Measurements from ENCODE around the gene ARHGEF33. TPM values are rescaled to one million over a fixed set of nuclear protein-coding genes. Genes with fewer than 3 reads are reported as not detected.
"Not testable (repeated sequence)": the region's sequence is repeated elsewhere in the genome, so short reads cannot be mapped to it uniquely, and the experiment has no call there.

The ARHGEF33 gene
- total RNA-seq, 2 donors from 2014 or later: 0.44 to 0.73 TPM

DNA sequence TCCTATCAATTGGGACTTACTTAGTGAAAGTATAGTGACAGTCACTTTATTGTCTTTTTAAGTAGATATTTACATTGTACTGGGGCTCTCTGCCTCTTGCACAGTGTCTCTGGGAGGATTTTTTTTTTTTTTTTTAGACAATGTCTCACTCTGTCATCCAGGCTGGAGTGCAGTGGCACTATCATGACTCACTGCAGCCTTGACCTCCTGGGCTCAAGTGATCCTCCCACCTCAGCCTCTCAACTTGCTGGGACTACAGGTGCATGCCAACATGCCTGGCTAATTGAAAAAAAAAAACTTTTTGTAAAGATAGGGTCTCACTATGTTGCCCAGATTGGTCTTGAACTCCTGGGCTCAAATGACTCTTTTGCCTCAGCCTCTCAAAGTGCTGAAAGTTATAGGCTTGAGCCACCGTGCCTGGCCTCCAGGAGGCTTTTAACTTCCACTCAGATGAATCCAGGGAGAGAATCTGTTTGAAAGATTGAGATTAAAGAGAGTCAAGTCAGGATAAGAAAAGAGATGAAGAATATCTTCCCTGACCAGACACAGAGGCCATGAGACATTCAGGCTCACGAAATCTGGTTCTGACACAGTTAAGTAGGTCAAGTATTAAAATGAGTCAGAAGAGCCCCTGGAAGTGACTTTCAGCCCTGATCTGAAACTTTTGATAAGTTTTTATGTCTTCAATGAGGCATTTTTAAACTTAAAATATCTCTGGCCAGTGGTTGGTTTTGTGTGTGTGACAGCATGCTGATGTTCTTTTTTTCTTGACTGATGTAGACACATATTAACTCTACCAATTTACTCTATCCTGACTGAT is 18.3 kb downstream of the ARHGEF33 start:
- DNase-seq (no peak), ATAC-seq (no peak)
- intact Hi-C loops (cut with DNase I): no loop called here

DNA sequence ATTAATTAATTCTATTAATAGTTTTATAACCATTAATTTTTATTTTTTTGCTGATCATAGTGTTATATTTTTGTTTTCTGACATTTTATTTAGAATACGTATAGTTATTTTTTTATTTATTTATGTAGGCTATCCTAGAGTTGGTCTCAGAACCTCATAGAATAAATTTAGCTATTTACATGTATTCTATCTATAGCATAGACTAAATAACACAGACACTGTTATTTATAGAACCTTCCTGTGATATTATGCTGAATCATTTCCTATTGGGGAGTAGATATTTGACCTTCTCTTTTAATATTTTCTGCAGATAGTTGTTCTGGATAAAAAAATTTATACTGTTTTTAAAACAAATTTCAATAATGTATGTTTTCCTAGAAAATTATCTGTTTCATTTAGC is 20.2 kb downstream of the ARHGEF33 start:
- ATAC-seq (no peak), DNase-seq (no peak)
- intact Hi-C loops (cut with DNase I): no loop called here

DNA sequence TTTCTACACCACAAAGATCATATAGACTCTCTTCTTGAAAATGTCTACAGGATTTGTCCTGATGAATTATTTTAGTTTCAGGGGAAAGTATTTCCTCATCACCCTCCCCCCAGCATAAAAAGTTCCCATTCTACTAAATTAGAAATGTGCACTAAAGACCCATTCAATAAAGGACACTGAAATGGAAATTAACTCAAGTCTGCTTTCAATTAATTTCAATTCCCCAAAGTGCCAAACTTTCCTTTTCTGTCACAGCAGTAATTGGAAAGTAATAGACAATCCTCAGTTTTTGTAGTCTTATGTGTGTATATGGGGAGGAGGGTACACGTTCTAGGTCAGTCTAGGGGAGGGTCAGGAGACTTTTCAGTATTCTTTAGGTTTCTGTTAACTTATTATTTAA is 21.5 kb downstream of the ARHGEF33 start:
- DNase-seq (no peak), ATAC-seq (no peak)
- intact Hi-C loops (cut with DNase I): no loop called here

DNA sequence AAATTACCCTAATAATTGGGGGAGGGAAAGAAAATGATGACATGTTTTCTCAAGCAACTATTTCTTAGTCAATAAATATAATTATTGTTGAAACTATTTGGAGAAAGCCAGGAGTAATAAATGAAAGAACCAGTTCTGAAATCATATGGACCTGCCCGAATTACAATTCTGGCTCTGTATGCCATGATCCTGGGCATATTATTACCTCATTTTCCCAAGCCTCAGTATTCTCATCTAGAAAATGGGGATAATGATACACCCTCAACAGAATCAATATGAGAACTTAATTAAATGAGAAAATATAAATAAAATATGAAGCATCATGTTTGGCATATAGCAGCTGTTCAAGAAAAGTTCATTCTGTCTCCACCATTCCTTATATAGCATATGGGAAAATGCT is 22.9 kb downstream of the ARHGEF33 start:
- intact Hi-C loops (cut with DNase I): no loop called here
- DNase-seq (no peak), ATAC-seq (no peak)

GRCh38 chr2:38922389-38922788 is 32.7 kb downstream of the ARHGEF33 start:
- intact Hi-C loops (cut with DNase I): no loop called here
- ATAC-seq: no peak
- no peak for DNase-seq

DNA sequence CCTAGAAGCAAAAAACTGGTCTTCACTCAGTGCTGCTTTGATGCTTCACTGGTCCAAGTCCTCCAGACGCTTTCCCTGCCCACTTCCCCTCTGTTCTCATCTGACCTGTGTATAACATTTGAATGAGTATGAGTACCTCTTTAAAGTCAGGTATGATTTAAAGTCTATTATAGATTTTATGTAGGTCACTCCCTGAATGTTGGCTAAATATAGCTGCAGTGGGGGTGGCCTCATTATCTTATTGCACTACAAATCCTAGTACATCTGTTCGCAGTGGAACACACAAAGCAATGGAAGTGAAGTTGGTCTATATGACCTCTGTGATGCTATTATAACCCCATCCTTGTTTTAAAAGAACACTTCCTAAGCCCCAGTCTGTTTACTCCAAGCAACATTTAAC is 33.2 kb downstream of the ARHGEF33 start:
- ATAC-seq: peak in 1 of 2 donors; percentile 23
- intact Hi-C loops (cut with DNase I): no loop called here
- DNase-seq: no peak

DNA sequence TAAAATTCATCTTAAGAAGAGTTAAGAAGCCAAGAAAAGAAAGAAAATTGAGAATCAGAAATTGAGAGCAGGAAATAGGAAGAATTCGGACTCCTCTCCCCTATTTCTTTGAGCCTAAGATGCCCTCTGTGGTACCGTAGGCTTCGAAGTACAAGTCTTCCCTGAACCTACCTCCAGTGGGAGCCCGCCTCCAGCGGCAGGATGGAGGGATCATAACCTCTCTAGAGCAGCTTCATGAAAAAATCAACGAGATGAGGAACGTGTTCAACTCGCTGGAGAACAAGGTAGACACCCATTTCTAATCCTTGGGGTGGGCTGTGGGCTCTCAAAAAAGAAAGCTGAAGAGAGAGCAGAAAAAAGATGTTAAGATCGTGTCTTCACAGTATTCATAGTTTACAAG is 36.3 kb downstream of the ARHGEF33 start:
- ATAC-seq (no peak), DNase-seq (no peak)
- intact Hi-C loops (cut with DNase I): no loop called here

DNA sequence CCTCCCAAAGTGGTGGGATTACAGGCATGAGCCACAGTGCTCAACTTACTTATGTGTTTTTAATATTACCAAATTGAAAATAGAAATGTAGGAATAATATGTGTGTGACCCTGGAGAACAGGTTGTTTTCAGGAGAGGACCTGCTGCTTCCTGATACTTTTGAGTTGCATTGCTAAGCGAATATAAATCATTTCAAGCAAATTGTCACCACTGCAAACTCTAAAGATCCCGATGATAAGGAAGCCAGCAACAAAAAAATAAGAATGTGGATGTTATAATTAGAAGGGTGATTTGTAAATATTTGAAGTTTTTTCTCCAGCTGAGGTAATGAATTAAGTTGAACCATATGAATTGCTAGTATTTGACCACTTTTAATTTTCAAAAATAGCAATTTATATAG is 40.9 kb downstream of the ARHGEF33 start:
- ATAC-seq (no peak), DNase-seq (no peak)
- intact Hi-C loops (cut with DNase I): no loop called here

- intact Hi-C loops (cut with DNase I): no loop called here
- ATAC-seq (no peak), DNase-seq (no peak)
Observed at GRCh38 chr2:38932586-38932985, 42.9 kb downstream of the ARHGEF33 start.

DNA sequence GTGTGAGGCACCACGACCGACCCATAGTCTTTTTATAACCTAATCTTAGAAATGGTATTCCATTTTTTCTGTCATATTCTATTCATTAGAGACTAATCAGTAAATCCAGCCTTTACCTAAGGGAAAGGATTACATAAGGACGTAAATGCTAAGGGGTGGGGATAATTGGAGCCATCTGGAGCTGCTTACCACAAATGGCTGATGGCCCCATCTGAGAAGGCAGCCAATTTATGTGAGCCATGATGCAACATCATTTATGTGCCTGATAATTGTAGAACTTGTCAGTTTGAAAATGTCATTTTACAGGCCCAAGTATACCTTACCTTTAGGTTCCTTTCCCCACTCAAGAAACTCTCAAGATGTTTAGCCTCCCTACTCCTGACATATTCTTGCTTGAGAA is 44.0 kb downstream of the ARHGEF33 start:
- ATAC-seq: no peak
- no peak for DNase-seq
- intact Hi-C loops (cut with DNase I): no loop called here

GRCh38 chr2:38934742-38935141 is 45.1 kb downstream of the ARHGEF33 start:
- DNase-seq (no peak), ATAC-seq (no peak)
- intact Hi-C loops (cut with DNase I): no loop called here

DNA sequence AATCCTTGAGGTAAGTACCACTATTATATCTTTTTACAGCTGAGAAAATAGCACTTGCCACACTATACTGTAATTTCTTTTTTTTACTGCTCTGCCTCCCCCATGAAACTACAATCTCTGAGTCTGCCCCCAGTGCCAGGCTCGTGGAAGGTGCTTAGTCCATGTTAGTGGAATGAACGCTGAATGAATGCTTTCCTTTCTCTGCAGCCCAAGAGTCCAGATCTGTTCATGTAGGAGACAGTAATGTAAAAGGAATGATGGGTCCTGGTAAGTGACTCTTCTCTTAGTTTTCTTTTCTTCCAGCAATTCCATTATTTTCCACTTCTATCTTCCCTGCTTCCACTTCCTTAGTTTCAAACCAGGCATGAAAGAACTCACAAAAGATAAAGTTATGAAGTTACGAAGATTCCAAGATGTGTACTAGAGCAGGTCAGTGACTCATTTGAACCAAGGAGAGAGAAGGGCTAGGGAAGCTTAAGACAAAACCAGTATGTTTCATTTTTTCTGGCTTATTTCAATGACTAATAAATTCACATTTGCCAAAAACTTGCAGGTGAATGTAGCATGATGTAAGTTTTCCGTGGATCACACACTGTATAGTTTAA is 46.0 kb downstream of the ARHGEF33 start:
- DNase-seq (no peak), ATAC-seq (no peak)
- intact Hi-C loops (cut with DNase I): no loop called here

DNA sequence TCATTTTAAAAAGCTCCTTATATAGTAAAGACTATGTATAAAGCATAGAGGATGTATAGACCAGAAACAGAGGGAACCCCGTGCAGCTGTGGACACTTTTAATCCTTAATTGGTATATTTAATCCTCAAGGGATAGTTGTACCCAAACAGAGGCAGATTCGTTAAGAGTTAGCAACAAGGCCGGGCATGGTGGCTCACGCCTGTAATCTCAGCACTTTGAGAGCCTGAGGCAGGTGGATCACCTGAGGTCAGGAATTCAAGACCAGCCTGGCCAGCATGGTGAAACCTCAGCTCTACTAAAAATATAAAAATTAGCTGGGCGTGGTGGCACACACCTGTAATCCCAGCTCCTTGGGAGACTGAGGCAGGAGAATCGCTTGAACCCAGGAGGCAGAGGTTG is 46.8 kb downstream of the ARHGEF33 start:
- intact Hi-C loops (cut with DNase I); ATAC-seq; DNase-seq: not testable (repeated sequence)

- DNase-seq (no peak), ATAC-seq (no peak)
- intact Hi-C loops (cut with DNase I): no loop called here
Observed at GRCh38 chr2:38937548-38937947, 47.9 kb downstream of the ARHGEF33 start.

DNA sequence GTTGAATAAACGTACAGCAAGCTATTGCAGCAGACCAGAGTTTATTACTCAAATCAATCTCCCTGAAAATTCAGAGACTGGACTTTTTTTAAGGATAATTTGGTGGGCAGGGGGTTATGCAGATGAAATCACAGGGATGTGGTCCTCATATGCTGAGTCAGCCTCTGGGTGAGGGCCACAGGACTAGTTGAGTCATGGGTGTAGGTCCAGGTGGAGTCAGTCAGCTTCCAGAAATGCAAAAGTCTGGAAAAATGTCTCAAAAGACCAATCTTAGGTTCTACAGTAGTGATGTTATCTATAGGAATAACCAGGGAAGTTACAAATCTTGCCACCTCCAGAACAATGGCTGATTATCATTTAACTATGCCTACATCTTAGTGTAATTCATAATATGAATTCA is 51.1 kb downstream of the ARHGEF33 start:
- intact Hi-C loops (cut with DNase I): no loop called here
- ATAC-seq: no peak
- DNase-seq: no peak

- DNase-seq: no peak
- intact Hi-C loops (cut with DNase I): no loop called here
- no peak for ATAC-seq
Observed at GRCh38 chr2:38943784-38944183, 54.1 kb downstream of the ARHGEF33 start.

- intact Hi-C loops (cut with DNase I): loop anchor here (5.0 kb wide), 1 partner anchor 282 kb away; no protein-coding TSS in a partner anchor
- no peak for DNase-seq
- ATAC-seq: no peak
Observed at GRCh38 chr2:38945372-38945771, 55.7 kb downstream of the ARHGEF33 start.

DNA sequence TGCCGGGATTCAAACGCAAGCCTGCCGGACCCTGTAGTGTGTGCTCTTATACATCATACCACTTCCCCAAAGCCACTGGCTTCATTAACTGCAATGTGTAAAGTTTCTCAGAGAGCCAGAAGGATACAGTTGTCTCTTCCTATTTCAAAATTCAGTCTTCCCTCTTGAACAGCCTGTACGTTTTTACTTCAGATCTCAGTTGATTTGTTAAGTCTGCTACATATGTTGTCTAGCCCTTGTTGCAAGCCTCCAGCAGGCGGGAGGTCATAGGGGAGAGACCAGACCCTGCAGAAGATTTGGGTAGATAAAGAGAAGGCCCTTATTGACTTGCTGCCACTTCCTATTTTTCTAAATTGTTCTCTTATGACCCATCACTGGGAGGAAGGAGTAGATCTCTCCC is 56.2 kb downstream of the ARHGEF33 start:
- intact Hi-C loops (cut with DNase I): loop anchor here (5.0 kb wide), 1 partner anchor 281 kb away; no protein-coding TSS in a partner anchor

GRCh38 chr2:38947241-38948239 is 57.9 kb downstream of the ARHGEF33 start:
- ATAC-seq (peak; percentile 73 to 76), DNase-seq (peak; percentile 69)

More for the DNA sequence above, 56.2 kb downstream of the ARHGEF33 start:
- DNase-seq (no peak), ATAC-seq (no peak)

More at GRCh38 chr2:38947241-38948239, 57.9 kb downstream of the ARHGEF33 start:
- intact Hi-C loops (cut with DNase I): loop anchor here (5.0 kb wide), 1 partner anchor 280 kb away; no protein-coding TSS in a partner anchor

Measured in left cardiac atrium (tissue), 4 donors.